Measurements from ENCODE around the gene THOC6. TPM values are rescaled to one million over a fixed set of nuclear protein-coding genes. Genes with fewer than 3 reads are reported as not detected.

Gene THOC6
- total and polyA plus RNA-seq, 9 of the 15 experiments (the other 6 are each of a cell fraction or from before 2014, with no cell fraction given), result 2.5 to 65.4 (median 42.3) TPM

DNA sequence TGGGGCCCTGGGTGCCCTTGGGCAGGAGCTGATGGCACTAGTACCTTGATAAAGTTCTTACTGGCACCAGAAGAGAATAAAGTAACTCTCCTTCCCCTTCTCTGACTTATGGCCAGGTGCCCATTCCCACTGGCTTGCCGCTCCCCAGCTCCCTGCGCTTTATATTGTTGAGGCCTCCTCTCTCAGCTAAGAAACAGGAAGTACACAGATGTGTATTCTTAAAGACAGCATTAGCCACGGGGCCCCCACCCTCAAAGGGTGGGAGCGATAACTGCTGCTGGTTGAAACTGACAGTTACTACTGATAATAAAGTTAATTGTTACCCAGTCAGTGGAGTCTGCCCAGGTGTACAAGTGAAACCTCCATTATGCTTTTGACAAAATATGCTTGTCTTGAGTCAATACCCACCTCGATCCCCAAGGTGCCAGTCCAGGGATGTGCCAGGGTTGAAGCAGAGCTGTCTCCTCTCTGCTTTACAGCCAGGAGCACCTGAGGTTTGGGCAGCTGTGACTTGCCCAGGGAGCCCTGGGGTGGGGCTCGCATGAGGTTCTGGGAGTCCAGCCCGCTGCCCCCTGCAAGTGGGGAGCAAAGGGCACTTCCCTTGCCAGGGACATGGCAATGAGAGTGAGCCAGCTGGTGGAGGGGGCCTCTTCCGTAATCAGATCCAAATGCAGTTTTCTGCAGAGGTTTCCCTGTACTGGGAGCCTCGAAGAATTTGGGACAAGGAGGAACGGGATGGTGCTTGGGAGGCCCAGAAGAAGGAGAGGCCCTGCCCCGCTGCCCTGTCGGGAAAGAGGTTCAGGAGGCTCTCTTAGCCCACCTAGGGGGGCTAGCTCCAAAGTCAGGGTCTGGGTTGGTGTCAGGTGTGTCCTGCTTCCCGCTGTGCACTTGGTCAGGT lies 16.5 kb upstream of the THOC6 start (continued):
- TF ChIP-seq, protein P1, sequence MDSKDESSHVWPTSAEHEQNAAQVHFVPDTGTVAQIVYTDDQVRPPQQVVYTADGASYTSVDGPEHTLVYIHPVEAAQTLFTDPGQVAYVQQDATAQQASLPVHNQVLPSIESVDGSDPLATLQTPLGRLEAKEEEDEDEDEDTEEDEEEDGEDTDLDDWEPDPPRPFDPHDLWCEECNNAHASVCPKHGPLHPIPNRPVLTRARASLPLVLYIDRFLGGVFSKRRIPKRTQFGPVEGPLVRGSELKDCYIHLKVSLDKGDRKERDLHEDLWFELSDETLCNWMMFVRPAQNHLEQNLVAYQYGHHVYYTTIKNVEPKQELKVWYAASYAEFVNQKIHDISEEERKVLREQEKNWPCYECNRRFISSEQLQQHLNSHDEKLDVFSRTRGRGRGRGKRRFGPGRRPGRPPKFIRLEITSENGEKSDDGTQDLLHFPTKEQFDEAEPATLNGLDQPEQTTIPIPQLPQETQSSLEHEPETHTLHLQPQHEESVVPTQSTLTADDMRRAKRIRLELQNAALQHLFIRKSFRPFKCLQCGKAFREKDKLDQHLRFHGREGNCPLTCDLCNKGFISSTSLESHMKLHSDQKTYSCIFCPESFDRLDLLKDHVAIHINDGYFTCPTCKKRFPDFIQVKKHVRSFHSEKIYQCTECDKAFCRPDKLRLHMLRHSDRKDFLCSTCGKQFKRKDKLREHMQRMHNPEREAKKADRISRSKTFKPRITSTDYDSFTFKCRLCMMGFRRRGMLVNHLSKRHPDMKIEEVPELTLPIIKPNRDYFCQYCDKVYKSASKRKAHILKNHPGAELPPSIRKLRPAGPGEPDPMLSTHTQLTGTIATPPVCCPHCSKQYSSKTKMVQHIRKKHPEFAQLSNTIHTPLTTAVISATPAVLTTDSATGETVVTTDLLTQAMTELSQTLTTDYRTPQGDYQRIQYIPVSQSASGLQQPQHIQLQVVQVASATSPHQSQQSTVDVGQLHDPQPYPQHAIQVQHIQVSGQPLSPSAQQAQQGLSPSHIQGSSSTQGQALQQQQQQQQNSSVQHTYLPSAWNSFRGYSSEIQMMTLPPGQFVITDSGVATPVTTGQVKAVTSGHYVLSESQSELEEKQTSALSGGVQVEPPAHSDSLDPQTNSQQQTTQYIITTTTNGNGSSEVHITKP (IDR thresholded peaks at IDR 0.05; ENCODE audit: partially characterized antibody), result no peak
- TF ChIP-seq NRF1 (conservative IDR thresholded peaks at IDR 0.05 in 1 of 2, IDR thresholded peaks at IDR 0.05 in 1 of 2) (peak in 1 of 2 experiments; percentile 14; a peak in 1 of 4 replicates), MECOM (CRISPR knock-in tag; IDR thresholded peaks at IDR 0.05) (0 out of 2 replicates have a peak, but pooled peaks have one; percentile 39), ZBTB1 (CRISPR knock-in tag; IDR thresholded peaks at IDR 0.05; ENCODE audit: borderline replicate concordance, low read depth) (peak; percentile 38; the same call in 1 of the 2 replicates), HSF4 (CRISPR knock-in tag; IDR thresholded peaks at IDR 0.05; ENCODE audit: borderline replicate concordance) (peak; percentile 6; the same call in 1 of the 2 replicates), TAF1 (IDR thresholded peaks at IDR 0.05; ENCODE audit: control insufficient read depth, extremely low read depth, insufficient read depth, low read length, severe bottlenecking) (peak; percentile 72), DPF2 (IDR thresholded peaks at IDR 0.05) (peak; percentile 53), EP300 (IDR thresholded peaks at IDR 0.05; ENCODE audit: low read length) (peak; percentile 75), LARP7 (IDR thresholded peaks at IDR 0.05) (no peak), POLR2AphosphoS5 (IDR thresholded peaks at IDR 0.05; ENCODE audit: control insufficient read depth, insufficient read depth, low read depth, low read length) (peak; percentile 64), DMBX1 (CRISPR knock-in tag; IDR thresholded peaks at IDR 0.05; ENCODE audit: borderline replicate concordance) (peak; percentile 41; the same call in 1 of the 2 replicates), SOX6 (IDR thresholded peaks at IDR 0.05) (peak; percentile 89)
- TF ChIP-seq, protein P2, sequence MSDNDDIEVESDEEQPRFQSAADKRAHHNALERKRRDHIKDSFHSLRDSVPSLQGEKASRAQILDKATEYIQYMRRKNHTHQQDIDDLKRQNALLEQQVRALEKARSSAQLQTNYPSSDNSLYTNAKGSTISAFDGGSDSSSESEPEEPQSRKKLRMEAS (CRISPR knock-in tag; IDR thresholded peaks at IDR 0.05), result no peak
- TF ChIP-seq, protein P3, sequence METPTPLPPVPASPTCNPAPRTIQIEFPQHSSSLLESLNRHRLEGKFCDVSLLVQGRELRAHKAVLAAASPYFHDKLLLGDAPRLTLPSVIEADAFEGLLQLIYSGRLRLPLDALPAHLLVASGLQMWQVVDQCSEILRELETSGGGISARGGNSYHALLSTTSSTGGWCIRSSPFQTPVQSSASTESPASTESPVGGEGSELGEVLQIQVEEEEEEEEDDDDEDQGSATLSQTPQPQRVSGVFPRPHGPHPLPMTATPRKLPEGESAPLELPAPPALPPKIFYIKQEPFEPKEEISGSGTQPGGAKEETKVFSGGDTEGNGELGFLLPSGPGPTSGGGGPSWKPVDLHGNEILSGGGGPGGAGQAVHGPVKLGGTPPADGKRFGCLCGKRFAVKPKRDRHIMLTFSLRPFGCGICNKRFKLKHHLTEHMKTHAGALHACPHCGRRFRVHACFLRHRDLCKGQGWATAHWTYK (CRISPR knock-in tag; IDR thresholded peaks at IDR 0.05), result peak; percentile 42; the same call in 1 of the 2 replicates
- TF ChIP-seq, protein P4, sequence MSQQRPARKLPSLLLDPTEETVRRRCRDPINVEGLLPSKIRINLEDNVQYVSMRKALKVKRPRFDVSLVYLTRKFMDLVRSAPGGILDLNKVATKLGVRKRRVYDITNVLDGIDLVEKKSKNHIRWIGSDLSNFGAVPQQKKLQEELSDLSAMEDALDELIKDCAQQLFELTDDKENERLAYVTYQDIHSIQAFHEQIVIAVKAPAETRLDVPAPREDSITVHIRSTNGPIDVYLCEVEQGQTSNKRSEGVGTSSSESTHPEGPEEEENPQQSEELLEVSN (IDR thresholded peaks at IDR 0.05; ENCODE audit: borderline replicate concordance in 1 of 2, extremely low read depth in 1 of 2, insufficient read depth in 1 of 2, insufficient read length in 1 of 2, low read depth in 1 of 2, low read length in 1 of 2, poor library complexity in 1 of 2, severe bottlenecking in 1 of 2), result peak in 1 of 2 experiments; percentile 39
- TF ChIP-seq, protein P5, sequence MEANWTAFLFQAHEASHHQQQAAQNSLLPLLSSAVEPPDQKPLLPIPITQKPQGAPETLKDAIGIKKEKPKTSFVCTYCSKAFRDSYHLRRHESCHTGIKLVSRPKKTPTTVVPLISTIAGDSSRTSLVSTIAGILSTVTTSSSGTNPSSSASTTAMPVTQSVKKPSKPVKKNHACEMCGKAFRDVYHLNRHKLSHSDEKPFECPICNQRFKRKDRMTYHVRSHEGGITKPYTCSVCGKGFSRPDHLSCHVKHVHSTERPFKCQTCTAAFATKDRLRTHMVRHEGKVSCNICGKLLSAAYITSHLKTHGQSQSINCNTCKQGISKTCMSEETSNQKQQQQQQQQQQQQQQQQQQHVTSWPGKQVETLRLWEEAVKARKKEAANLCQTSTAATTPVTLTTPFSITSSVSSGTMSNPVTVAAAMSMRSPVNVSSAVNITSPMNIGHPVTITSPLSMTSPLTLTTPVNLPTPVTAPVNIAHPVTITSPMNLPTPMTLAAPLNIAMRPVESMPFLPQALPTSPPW (CRISPR knock-in tag; IDR thresholded peaks at IDR 0.05), result peak; percentile 86

Data from K562 (cell line).